Measurements from ENCODE around the gene NKAIN2.

DNA sequence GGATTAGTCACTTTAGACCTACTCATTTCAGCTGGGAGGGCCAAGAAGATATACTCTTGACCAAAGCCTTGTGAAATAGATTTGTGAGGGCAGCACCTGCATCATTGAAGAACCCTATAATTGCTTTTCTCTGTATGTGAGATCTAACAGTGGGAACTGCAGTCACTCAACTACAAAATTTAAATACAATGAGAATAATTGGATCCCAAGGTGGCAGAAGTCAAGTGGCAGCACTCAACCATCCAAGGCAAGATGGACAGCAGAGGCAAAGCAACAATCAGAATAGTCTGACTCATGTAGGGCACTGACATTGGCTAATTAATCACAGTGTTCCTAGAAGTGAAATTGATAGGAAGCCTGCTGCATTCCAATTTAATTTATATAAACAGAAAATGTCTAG lies 8.9 kb upstream of the NKAIN2 start:
- TF ChIP-seq, protein P1, sequence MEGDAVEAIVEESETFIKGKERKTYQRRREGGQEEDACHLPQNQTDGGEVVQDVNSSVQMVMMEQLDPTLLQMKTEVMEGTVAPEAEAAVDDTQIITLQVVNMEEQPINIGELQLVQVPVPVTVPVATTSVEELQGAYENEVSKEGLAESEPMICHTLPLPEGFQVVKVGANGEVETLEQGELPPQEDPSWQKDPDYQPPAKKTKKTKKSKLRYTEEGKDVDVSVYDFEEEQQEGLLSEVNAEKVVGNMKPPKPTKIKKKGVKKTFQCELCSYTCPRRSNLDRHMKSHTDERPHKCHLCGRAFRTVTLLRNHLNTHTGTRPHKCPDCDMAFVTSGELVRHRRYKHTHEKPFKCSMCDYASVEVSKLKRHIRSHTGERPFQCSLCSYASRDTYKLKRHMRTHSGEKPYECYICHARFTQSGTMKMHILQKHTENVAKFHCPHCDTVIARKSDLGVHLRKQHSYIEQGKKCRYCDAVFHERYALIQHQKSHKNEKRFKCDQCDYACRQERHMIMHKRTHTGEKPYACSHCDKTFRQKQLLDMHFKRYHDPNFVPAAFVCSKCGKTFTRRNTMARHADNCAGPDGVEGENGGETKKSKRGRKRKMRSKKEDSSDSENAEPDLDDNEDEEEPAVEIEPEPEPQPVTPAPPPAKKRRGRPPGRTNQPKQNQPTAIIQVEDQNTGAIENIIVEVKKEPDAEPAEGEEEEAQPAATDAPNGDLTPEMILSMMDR (IDR thresholded peaks at IDR 0.05 in 2 of 3, conservative IDR thresholded peaks at IDR 0.05 in 1 of 3; ENCODE audit: borderline replicate concordance in 1 of 3, insufficient read depth in 1 of 3, low read depth in 2 of 3, low read length in 2 of 3): no peak
- TF ChIP-seq TCF7L2 (IDR thresholded peaks at IDR 0.05; ENCODE audit: borderline replicate concordance, extremely low read depth, insufficient read depth, insufficient read length): no peak
- TF ChIP-seq, protein P2, sequence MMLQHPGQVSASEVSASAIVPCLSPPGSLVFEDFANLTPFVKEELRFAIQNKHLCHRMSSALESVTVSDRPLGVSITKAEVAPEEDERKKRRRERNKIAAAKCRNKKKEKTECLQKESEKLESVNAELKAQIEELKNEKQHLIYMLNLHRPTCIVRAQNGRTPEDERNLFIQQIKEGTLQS (IDR thresholded peaks at IDR 0.05): no peak
- no peak for TF ChIP-seq POLR2AphosphoS5 (IDR thresholded peaks at IDR 0.05; ENCODE audit: low read depth, low read length)
- TF ChIP-seq RAD21 (IDR thresholded peaks at IDR 0.05; ENCODE audit: low read depth): no peak
- no peak for TF ChIP-seq EZH2 (IDR thresholded peaks at IDR 0.05)
- TF ChIP-seq POLR2A (IDR thresholded peaks at IDR 0.05; ENCODE audit: borderline replicate concordance, extremely low read depth, insufficient read depth, insufficient read length): no peak
- no peak for TF ChIP-seq SP1 (IDR thresholded peaks at IDR 0.05; ENCODE audit: low read depth)
- TF ChIP-seq, protein P3, sequence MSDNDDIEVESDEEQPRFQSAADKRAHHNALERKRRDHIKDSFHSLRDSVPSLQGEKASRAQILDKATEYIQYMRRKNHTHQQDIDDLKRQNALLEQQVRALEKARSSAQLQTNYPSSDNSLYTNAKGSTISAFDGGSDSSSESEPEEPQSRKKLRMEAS (IDR thresholded peaks at IDR 0.05): no peak
- TF ChIP-seq, protein P4, sequence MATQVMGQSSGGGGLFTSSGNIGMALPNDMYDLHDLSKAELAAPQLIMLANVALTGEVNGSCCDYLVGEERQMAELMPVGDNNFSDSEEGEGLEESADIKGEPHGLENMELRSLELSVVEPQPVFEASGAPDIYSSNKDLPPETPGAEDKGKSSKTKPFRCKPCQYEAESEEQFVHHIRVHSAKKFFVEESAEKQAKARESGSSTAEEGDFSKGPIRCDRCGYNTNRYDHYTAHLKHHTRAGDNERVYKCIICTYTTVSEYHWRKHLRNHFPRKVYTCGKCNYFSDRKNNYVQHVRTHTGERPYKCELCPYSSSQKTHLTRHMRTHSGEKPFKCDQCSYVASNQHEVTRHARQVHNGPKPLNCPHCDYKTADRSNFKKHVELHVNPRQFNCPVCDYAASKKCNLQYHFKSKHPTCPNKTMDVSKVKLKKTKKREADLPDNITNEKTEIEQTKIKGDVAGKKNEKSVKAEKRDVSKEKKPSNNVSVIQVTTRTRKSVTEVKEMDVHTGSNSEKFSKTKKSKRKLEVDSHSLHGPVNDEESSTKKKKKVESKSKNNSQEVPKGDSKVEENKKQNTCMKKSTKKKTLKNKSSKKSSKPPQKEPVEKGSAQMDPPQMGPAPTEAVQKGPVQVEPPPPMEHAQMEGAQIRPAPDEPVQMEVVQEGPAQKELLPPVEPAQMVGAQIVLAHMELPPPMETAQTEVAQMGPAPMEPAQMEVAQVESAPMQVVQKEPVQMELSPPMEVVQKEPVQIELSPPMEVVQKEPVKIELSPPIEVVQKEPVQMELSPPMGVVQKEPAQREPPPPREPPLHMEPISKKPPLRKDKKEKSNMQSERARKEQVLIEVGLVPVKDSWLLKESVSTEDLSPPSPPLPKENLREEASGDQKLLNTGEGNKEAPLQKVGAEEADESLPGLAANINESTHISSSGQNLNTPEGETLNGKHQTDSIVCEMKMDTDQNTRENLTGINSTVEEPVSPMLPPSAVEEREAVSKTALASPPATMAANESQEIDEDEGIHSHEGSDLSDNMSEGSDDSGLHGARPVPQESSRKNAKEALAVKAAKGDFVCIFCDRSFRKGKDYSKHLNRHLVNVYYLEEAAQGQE (IDR thresholded peaks at IDR 0.05; ENCODE audit: low read depth): no peak
- no peak for TF ChIP-seq ELF1 (IDR thresholded peaks at IDR 0.05; ENCODE audit: borderline replicate concordance, low read depth)
- TF ChIP-seq YY1 (IDR thresholded peaks at IDR 0.05; ENCODE audit: extremely low read depth, insufficient replicate concordance, low read depth, low read length): no peak
- no peak for TF ChIP-seq ZFX (IDR thresholded peaks at IDR 0.05)
